Retinal pigment epithelial cell (primary cell): ENCODE results near the gene KCNAB1.

ENCODE experiments used
- DNase-seq: peaks from one replicate; pipeline ENCODE4 v3.0.0-alpha.2; 2010; ENCODE audit warnings: low read depth
- H3K4me3 ChIP-seq: 2 replicates; pipeline ENCODE4 v1.5.1; 2011; ENCODE audit warnings: mild to moderate bottlenecking, low read length, control low read depth, moderate library complexity
- TF ChIP-seq, protein P1 (sequence below): conservative IDR thresholded peaks from 2 replicates; pipeline ENCODE4 v1.5.1; 2011; ENCODE audit warnings: low read depth, low read length, control low read depth, inconsistent platforms

Gene KCNAB1

DNA sequence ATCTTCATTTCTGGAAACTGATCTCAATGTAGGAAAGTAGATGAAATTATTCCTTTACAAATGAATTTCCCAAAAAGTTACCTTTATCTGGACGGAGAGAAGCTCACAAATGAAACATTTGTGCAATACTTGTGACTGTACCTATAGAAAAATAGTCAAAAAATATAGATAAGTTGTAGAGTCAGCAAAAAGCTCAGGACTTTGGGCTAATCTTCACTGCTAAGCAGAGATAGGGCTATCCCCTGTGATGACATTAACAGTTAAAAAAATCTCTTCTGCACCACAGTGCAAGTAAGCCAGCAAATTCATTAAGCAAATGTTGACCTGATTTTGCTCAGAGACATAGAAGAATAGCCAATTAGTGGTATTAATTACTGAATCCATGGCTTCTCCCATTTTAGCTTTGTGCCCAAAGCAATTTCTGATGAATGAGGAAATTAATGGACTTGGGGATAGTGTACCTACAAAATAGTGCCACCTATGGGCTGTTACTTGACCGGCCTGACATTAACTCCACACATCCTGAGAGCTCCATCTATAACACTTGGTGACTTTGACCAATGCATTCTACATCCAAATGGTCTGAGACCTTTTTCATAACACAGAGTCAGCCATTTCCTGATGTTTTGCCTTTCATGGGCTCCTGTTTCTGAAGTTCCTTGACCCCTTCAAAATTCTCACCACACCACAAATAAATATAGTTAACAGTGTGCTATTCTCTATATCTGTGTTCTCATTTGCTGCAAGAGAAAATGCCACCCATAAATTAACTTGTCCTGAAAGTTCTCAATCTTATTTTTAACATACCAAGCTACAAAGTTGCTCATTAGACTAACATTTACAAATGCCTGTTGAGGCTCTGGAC is 329.6 kb downstream of the KCNAB1 start:
- no peak for DNase-seq
- H3K4me3 ChIP-seq, result no peak overlapping the region
- TF ChIP-seq, protein P1, sequence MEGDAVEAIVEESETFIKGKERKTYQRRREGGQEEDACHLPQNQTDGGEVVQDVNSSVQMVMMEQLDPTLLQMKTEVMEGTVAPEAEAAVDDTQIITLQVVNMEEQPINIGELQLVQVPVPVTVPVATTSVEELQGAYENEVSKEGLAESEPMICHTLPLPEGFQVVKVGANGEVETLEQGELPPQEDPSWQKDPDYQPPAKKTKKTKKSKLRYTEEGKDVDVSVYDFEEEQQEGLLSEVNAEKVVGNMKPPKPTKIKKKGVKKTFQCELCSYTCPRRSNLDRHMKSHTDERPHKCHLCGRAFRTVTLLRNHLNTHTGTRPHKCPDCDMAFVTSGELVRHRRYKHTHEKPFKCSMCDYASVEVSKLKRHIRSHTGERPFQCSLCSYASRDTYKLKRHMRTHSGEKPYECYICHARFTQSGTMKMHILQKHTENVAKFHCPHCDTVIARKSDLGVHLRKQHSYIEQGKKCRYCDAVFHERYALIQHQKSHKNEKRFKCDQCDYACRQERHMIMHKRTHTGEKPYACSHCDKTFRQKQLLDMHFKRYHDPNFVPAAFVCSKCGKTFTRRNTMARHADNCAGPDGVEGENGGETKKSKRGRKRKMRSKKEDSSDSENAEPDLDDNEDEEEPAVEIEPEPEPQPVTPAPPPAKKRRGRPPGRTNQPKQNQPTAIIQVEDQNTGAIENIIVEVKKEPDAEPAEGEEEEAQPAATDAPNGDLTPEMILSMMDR, result peak; percentile 83

DNA sequence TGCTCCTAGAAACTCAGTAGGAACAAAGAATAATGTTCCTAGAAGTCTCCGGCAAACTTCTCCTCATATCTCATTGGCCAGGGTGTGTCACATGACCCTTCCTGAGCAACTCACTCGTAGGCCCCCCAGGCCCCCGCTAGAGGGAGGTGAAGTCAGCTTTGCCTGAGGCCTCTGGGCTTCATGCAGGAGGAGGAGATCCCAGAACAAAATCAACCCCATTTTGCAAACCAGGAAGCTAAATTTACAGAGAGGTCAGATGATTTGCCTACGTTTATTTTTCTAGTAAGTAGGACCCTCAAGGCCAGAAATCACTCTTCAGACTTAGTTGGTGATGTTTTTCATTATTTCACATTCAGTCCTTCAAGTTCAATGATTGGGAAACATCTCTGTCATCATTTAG is 335.5 kb downstream of the KCNAB1 start:
- DNase-seq, result no peak
- no peak overlapping the region for H3K4me3 ChIP-seq
- TF ChIP-seq, protein P1, result no peak

DNA sequence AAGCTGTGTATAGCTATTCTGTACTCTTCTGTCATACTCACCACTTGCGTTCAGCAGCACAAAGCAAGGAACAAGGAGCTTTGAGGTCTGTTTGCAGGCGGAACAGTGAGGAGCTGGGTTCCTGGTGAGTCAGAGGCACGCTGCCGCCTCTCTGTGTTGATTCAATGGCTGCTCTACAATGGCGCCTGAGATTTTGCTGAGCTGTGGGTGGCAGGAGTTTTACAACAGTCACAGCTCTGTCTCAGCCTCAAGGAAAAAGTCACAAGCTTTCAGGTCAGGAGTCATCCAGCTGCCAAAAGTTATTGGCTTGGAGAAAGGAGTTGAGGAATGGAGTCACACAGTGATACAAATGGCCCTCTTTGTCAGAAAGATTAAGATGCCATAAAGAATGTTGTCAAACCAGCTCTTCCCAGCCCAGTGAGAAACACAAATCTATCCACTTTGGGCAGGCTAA is 336.4 kb downstream of the KCNAB1 start:
- no peak overlapping the region for H3K4me3 ChIP-seq
- TF ChIP-seq, protein P1, result no peak
- DNase-seq, result no peak

DNA sequence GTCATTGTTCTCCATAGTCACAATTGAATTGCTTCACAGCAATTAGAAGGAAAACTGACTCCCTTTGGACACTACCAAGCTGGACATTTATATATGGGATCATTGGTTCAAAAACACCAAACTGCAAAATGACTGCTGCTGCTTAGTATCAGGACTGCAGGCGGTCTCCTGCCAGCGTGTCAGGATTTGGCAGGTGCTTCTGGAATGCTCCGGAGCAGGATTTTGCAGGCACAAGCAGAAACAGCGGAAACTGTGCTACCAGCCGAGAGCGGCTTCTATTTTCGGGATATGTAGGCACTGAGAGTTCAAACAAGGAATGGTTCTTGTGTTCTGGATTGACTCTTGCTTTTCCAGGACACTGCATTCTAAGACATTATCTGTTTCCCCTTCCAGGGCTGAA is 339.1 kb downstream of the KCNAB1 start:
- H3K4me3 ChIP-seq, result no peak overlapping the region
- TF ChIP-seq, protein P1, result no peak
- no peak for DNase-seq

DNA sequence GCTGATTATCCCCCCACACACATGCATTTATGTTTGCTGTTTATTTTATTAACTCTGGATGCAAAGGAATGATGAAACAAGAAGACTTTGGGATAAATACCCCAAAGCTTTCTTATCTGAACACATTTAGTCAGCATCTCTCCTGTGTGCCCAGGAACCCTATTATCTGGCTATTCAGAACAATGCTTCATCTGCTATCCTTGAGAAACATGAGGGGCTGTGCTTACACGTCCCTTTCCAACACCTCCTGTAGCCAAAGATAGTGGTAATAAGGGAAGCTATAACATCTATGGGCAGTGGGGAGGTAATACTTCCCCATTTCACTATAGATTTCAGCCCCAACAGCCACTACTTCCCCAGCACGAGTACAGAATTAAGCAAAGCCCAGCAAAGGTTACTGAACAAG is 339.8 kb downstream of the KCNAB1 start:
- no peak for DNase-seq
- no peak overlapping the region for H3K4me3 ChIP-seq
- TF ChIP-seq, protein P1, result no peak

DNA sequence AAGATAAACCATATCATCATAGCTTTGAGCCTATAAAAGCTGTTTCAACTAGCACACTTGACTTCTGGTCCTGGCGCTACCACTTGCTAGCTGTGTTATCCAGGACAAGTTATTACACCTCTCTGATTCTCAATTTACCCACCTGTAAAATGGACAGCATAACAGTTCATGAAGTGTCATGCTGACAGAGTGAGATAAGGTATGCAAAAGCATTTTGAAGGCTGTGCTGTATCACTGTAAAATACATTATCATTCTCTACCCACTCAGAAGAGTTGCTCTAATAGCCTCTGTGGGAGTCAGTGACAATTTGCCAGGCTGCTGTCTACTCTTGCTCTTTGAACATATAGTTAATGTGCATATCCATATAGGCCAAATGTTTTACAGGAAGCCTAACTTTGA is 341.5 kb downstream of the KCNAB1 start:
- TF ChIP-seq, protein P1, result no peak
- no peak for DNase-seq

DNA sequence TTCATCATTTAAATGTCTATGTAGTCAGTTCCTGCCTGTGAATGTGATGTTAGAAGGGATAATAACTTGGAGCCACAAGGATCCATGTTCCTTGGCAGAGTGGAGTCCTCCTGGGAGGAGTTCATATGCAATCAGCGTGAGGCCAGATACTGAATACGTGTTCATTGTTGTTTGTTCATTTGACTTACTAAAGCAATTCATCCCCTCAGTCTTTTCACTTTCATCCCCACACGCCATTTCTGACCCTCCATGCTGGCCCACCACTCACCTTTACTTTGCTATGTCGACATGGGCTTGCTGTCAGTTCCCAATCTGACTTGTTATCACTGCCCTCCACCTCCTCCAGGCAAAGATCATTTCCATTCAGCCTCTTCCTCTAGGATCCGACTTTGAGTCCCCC is 342.7 kb downstream of the KCNAB1 start:
- H3K4me3 ChIP-seq, result no peak overlapping the region
- TF ChIP-seq, protein P1, result no peak
- no peak for DNase-seq

More for the DNA sequence above, 341.5 kb downstream of the KCNAB1 start:
- H3K4me3 ChIP-seq, result no peak overlapping the region
